ENCODE measurements around the gene PPP1R36. TPM values are rescaled to one million over a fixed set of nuclear protein-coding genes. Genes with fewer than 3 reads are reported as not detected.

PPP1R36 gene
- total RNA-seq, 1 experiment from 2014 or later: 0.50 TPM

GRCh38 chr14:64614166-64614565 is 64.4 kb downstream of the PPP1R36 start:
- Histone ChIP-seq H3K27ac (ENCODE audit: insufficient read length, low read depth, low read length) (no peak overlapping the region), H3K79me2 (ENCODE audit: insufficient read depth, low read length) (no peaks in the 10 kb centered on the region), H4K20me1 (ENCODE audit: control insufficient read depth, insufficient read depth, insufficient read length) (no peaks in the 10 kb centered on the region), H4K8ac (replicated peaks; ENCODE audit: insufficient read length, low read depth, low read length) (no peak overlapping the region), H3T11ph (ENCODE audit: low read length) (no peak overlapping the region), H2BK12ac (ENCODE audit: insufficient read length, low read depth, low read length) (no peak overlapping the region), H2BK15ac (ENCODE audit: low read depth, low read length) (no peak overlapping the region), H3K23ac (ENCODE audit: insufficient read length, low read depth, low read length) (no peak overlapping the region), H3K23me2 (ENCODE audit: insufficient read length, low read depth, low read length, poor library complexity, severe bottlenecking) (no peaks in the 10 kb centered on the region), H3K9ac (ENCODE audit: extremely low read depth, insufficient read length, low read length) (no peak overlapping the region), H3K4me2 (ENCODE audit: insufficient read depth, insufficient read length, low read length) (no peak overlapping the region), H3K14ac (ENCODE audit: insufficient read depth, low read length) (no peak overlapping the region), H3K56ac (ENCODE audit: insufficient read length, low read depth, low read length) (no peak overlapping the region), H3K79me1 (ENCODE audit: insufficient read depth, low read depth, low read length, poor library complexity, severe bottlenecking) (no peaks in the 10 kb centered on the region), H4K91ac (ENCODE audit: insufficient read length, low read depth, low read length) (no peak overlapping the region), H3K18ac (ENCODE audit: insufficient read length, low read depth, low read length) (no peak overlapping the region), H2BK20ac (ENCODE audit: low read depth, low read length, poor library complexity, severe bottlenecking) (no peak overlapping the region), H3K4me1 (ENCODE audit: insufficient read depth, low read length) (no peaks in the 10 kb centered on the region), H3K27me3 (ENCODE audit: insufficient read depth, low read length) (no peaks in the 10 kb centered on the region), H2BK120ac (ENCODE audit: low read depth, low read length, poor library complexity, severe bottlenecking) (no peak overlapping the region), H3K9me3 (ENCODE audit: control insufficient read depth, low read depth, low read length) (no peaks in the 10 kb centered on the region), H2AK5ac (ENCODE audit: insufficient read length, low read length) (no peak overlapping the region), H3K4ac (ENCODE audit: low read depth, low read length) (no peak overlapping the region), H4K5ac (ENCODE audit: insufficient read length, low read depth, low read length) (no peak overlapping the region), H2BK5ac (ENCODE audit: insufficient read length, low read length) (no peak overlapping the region), H2AFZ (ENCODE audit: low read length) (no peak overlapping the region)
- Mint-ChIP-seq H3K36me3 (ENCODE audit: insufficient read depth in 1 of 3, low read depth in 3 of 3) (no peaks in the 10 kb centered on the region), H3K4me3 (no peak overlapping the region), H3K4me1 (peaks cover 7 to 14% of the 10 kb centered on the region in 2 experiments), H3K9me3 (no peaks in the 10 kb centered on the region), H3K27me3 (ENCODE audit: low read depth) (no peaks in the 10 kb centered on the region), H3K27ac (no peak overlapping the region)
- no CpG with 5 or more reads among the region's 2 CpGs for WGBS (ENCODE audit: extremely low coverage, insufficient read length, low lambda C conversion rate)
- TF ChIP-seq, protein P1, sequence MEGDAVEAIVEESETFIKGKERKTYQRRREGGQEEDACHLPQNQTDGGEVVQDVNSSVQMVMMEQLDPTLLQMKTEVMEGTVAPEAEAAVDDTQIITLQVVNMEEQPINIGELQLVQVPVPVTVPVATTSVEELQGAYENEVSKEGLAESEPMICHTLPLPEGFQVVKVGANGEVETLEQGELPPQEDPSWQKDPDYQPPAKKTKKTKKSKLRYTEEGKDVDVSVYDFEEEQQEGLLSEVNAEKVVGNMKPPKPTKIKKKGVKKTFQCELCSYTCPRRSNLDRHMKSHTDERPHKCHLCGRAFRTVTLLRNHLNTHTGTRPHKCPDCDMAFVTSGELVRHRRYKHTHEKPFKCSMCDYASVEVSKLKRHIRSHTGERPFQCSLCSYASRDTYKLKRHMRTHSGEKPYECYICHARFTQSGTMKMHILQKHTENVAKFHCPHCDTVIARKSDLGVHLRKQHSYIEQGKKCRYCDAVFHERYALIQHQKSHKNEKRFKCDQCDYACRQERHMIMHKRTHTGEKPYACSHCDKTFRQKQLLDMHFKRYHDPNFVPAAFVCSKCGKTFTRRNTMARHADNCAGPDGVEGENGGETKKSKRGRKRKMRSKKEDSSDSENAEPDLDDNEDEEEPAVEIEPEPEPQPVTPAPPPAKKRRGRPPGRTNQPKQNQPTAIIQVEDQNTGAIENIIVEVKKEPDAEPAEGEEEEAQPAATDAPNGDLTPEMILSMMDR (conservative IDR thresholded peaks at IDR 0.05): no peak
- no peak for DNase-seq

Measured in H9 (cell line).